Medulla oblongata (tissue), 1 donor: Measurements from ENCODE around the gene TEX35.
"Not testable (repeated sequence)": the region's sequence is repeated elsewhere in the genome, so short reads cannot be mapped to it uniquely, and the experiment has no call there.

Experiments used
- DNase-seq: peaks from one replicate; pipeline ENCODE4 v3.0.0-alpha.2; 2015; ENCODE audit errors: extremely low spot score

TEX35 gene

DNA sequence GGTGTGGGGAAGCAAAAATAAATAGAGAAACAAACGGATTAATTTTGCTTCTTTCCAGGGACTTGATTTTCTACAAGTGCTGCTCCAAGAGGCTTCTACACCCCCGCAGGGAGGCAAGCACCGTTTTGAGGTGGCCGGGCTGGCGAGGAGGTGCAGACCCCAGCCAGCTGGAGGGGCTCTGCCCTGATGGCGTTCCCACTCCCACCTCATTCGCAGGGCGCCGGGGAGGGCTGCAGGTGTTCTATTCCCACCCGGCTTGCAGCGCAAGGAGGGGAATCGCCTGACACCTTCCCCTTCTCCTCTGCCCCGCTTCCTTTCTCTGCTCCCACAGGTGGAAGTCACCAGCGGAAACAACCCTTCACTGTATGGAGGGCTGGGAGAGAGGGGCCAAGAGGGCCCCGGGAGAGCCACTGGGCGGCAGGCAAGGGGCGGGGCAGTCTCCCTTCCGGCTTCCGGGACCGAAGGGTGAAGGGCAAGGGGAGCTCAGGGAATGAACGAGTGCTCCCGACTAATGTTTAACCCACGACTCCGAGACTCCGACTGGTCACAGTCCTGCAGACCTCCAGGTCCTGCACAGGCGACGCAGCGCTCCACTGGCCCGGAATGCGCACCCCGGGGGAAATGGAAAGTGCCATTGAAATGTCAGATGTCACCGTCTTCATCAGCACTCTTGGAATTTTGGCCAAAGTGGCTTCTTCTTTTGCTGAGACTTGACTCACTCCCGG, 29.1 kb downstream of the TEX35 start:
- peak; percentile 43 for DNase-seq

DNA sequence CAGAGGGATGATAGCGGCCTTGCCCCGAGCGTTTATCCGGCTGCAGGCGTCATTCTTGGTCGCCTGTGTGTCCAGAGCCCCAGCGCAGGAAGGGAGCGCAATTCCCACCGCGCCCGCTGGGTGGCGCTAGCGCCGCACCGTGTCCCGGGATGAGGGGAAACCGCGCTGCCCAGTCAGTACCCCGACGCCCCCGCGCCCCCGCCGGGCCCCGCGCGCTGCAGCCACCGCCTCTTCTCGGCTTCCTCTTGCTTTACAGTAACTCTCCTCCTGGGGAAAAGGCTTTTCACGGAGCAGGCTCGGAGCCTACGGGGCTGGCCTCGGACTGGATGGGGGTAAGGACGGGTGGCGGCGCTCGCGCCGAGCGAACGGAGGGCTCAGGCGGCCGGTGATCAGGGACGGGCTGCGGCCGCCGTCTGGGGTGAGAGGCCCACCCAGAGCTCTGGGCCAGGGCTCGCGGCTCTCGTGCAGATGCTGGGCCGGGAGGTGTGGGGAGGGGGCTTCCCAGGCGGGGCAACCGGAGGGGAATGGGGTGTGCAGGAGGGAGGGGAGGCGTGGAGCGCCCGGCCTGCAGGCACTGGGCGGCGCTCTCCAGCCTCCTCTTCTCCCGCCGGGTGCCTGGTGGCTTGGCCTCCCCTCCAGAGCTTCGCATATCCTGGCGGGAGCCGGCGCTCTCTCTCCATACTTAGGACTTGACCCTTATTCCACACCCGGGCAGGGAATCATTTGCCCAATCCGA, 29.8 kb downstream of the TEX35 start:
- DNase-seq, result peak; percentile 86

DNA sequence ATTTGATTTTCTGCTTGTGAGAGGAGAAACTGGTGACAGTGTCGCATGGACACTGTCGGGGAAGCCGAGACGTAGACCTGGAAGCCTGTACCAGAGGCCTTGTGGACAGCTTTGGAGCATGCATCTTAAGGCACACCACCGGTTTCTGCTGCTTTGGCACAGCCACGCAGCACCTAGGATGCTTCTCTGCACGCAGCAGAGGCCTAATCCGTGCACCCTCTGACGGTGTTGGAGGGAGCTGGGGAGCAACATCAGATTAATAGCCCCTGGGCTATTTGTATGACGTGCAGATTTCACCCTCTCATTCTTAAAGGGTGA, 30.3 kb downstream of the TEX35 start:
- no peak for DNase-seq

DNA sequence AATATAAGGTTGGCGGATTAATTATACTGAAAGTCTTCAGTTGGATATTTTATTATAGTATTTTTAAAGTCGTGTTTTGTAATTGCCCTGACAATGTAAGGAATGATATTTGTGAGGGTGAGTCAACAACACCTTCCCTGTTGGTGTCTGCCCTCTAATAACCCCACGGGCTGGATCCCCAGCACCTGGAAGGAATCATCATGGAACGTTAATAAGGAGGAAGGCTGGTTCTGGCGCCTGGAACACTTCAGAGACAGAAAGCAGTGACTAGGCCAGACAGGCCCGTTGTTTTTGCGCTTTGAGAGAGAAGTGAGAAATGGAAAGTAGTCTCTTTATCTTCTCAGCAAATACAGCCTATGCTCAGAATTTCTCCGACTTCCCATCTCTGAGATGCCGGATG, 31.6 kb downstream of the TEX35 start:
- no peak for DNase-seq

DNA sequence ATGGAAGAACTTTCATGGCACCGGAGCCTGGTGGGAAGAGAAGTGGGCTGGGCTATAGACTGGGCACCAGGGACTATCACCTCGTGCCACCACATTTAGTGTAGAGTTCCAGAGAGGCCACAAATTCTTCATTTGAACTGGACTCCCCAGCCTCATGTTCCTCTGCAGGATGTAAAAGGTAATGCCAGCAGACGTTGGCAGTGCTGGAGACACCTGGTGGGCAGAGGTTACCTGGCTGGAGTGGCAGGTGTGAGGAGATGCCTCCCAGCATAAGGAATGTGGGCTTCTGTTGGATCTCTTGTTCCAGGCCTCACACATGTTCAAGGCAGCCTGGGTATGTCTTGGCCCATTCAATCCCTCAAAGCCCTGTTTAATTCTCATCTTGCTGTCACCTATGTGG, 35.2 kb downstream of the TEX35 start:
- no peak for DNase-seq

DNA sequence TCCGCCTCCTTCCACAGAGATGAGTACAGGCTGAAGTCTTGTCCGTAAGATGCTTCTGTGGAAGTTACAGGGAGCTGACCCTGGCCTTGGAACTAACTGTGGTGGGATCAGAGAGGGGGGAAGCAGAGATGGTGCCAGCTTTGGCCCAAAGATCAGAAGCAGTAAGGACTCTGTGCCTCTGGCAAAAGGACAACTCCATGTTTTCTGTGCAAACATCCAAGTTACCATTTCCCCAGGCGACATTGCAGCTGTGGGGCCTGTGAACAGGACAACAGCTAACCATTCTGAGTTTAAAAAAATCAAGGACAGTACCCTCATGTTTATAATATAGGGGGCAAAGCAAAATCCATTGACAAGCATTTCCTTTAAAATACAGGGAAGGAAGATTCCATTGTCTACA, 38.4 kb downstream of the TEX35 start:
- no peak for DNase-seq

DNA sequence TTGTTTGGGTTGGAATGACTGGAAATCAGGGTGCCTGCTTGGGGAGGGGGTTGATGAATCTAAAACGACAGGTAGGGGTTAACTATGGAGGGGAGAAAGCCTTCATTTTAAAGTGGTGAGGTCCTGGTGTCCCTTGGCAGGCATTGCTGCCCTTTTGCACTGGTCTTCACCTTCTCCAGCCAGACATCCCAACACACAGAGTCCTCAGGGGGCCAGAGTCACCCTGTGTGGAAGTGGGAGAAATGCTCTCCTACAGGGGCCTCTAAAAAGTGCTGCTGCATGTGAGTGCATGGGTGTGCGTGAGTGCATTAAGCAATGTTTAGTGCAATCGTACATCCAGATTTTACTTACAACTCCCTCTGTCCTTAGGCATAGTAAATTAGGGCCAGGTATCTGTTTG, 39.0 kb downstream of the TEX35 start:
- DNase-seq, result no peak

DNA sequence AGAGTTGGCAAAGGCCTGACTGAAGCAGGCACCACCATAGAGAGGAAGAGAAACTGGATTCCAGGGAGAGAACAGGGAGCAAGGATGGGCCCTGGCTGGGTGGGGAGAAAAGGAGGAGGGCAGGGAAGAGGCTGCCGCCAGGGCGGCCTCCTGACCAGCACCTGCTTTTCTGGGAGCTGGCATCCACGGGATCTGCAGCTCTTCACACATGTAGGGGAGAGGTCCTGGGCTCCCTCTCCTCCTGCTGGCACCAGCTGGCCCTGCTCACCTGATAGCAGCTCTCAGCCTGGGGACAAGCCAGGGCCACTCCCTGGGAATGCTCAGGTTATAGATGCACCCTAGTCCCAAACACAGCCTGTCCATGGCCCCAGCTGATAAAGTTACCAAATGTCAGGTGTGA, 39.9 kb downstream of the TEX35 start:
- DNase-seq, result no peak

DNA sequence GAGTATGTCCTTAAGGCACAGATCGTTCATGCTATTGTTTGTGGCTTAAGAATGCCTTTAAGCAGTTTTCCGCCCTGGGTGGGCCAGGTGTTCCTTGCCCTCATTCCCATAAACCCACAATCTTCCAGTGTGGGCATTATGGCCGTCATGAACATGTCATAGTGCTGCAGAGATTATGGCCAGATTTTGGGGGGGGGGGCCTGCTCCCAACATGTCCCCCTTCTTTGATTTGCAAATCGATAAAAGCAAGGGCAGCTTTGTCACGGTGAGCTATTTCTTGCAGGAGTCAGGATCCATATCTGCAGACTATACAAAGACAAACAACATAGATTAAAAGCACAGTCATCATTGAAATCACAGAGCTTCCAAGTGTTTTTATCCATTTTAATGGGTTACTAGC, 41.4 kb downstream of the TEX35 start:
- not testable (repeated sequence) for DNase-seq

DNA sequence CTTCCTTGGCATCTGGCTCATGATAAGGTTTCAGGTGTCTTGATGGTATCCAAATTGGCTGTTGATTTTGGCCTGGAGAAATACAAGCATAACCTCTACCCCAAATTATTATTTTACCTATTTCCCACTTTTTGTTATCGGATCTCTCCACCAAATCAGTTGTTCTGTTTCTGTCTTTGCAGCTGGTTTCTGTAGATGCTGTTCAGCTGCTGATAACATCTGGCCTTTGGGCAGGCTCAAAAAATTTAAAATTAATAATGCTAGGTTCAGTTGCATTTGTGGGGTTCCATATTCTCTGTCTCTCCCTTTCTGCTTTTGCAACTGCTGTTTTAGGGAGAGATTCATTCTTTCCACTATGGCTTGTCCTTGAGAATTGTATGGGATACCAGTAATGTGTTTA, 42.7 kb downstream of the TEX35 start:
- DNase-seq, result not testable (repeated sequence)

DNA sequence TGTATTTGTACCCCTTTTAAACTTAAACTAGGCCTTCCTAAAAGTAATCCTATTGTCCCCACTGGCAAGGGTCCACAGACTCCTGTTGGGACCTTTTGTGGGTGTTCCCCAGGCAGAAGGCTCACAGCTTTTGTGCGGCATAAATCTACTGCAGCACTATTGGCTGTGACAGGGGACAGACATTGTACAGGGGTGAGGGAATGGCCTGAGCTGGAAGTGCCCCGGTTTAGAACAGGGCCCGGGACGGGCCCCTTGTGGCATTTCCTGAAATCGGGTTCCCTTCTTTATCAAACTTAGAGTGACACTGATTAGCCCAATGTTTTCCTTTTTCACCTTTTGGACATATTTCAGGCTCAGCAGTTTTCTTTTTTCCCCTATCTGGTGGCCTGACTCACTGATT, 45.9 kb downstream of the TEX35 start:
- not testable (repeated sequence) for DNase-seq

DNA sequence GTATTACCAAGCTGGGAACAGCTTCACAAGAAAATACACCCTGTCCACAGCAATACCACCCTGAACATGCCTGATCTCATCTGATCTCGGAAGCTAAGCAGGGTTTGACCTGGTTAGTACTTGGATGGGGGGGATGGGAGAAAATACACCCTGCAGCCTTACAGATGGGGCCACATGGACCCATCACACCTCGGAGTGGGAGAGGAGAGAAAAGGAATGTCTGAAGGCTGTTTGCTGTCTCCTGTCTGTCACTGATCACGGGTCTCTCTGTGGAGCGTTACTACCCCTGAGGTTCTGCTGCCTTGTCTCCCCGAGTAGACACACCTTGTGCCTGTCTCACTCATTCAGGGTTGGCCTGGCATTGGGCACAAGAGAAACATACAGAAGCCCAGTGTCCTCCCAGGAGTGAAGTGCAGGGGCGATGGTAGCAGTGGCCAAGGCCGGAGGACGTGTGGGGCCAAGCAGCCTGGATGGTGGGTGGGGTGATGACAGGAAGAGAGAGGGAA, 48.0 kb downstream of the TEX35 start:
- DNase-seq, result no peak

DNA sequence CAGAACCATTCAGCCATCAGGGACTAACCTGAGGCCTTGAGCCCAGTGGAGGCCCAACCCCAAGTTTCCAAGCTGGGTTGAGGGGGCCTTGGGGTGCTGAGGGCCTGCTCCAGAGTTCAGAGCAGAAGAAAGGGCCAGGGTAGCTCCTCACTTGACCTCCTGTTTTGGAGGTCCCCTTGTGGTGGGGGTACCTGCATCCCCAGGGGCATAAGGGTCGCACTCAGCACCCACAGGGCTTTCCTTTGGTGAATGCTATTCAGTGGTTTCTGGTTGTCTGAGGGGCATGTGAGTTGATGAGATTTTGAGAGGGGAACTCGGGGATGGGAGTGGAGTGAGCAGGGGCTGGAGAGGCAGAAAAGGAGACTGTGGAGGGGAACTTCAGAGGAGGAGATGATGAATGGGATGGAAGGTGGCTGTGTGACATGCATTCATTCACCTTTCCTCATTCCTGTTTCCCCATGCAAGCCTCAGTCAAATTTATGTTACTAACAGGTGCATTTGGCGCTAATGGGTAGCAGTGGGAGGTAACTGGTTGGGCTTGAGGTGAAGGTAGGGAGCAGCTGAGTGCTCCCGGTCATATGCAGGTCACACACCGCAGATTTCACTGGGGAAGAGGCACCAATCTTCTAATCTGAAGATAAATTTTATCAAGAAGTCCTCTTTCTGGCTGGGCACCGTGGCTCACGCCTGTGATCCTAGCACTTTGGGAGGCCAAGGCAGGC, 50.4 kb downstream of the TEX35 start:
- DNase-seq, result no peak

DNA sequence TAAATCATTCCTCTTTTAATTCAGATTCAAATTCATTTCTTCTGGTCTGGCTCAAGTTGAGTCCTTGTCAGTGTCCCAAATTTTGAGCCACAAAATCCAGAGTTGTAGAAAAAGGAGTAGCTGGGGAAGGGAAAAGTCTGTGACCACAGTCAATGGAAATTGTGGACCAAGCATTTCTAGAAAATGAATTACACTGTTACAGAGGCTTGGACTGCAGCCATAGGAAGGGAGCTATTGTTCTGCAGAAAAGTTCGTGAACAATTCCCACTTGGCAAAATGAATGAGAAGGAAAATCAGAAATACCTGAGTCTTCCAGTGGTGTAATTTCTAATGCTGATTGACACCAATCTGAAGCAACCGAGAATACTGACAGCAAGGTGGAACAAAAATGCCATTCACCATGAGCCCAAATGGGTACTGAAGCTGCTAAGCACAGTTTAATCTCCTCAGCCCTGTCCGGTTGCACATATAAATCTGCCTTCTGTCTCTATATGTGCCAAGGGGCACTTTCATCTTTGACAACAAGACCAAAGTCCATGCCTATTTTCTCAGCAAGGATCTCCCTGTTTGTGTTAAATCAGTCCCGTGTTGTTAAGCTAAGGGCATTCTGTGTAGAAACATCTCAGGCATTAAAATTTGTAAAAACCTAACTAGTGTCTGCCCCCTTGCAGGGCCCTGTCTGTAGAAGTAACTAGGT, 51.3 kb downstream of the TEX35 start:
- no peak for DNase-seq

DNA sequence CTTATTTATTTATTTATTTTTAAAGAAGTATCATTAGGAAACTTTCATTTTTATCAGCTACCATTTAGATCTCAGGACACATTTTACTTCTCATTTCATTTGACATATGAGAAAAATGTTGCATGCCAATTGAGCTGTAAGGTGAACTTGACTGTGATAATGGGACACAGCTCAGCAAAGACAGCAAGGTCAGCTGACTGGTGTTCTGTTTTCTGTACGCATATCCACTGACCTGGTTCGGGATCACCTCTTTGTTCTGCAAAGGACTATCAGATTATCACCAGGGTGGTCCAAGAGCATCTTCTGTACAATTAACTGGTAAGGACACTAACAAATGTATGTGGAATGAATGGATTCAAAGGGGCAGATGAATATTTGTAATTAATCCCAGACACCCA, 51.9 kb downstream of the TEX35 start:
- DNase-seq, result no peak

DNA sequence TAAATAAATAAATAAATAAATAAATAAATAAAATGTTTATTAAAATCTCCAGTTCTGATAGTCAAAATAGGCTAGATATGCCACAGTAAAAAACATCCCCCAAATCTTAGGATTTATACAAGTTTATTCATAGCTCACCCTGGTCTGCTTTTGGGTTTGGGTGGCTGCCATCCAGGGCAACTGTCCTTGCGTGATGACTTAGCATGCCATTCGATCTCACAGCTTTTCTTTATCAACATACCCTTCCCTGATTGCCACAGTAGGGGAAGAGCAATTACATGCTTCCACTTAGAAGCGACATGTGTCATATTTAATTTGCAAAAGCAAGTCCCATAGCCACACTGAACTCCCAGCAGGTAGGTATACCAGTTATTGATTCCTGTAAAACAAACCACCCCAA, 52.7 kb downstream of the TEX35 start:
- no peak for DNase-seq

DNA sequence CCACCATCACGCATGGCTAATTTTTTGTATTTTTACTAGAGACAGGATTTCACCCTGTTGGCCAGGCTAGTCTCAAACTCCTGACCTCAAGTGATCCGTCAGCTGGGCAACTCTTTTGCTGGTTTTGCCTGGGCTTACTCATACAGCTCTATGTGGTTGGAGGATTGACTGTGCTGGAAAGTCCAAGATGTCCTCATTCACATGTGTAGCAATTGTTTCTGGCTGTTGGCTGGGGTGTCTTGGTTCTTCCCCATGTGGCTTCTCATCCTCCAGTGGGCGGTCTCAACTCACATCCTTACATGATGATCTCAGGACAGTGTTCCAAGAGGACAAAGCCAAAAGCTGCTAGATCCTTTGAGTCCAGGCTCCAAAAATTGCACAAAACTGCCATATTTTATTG, 53.3 kb downstream of the TEX35 start:
- no peak for DNase-seq

DNA sequence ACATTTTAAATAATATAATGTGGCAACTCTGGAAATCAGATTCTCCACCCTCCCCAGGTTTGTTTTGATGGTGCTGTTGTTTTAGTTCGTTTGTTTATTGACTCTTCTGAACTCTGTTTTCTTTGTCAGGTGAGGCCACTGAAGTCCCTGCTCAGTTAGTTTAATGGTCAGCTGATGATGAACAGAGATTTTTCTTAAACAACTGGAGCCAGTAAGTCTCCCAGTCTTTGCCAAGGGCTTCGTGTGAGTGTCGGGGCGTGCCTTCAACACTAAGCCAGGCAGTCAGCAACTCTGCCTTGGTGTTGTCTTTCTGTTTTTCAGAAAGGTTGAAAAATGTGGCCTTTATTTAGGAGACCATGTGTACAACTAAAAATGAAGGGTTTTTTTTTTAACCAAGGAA, 58.9 kb downstream of the TEX35 start:
- DNase-seq, result no peak
